Measurements from ENCODE around the gene AZIN2. TPM values are rescaled to one million over a fixed set of nuclear protein-coding genes. Genes with fewer than 3 reads are reported as not detected.
A peak's percentile ranks its signal among the peaks of the same experiment; 100 is the strongest.

The AZIN2 gene
- total RNA-seq, 1 donor from 2014 or later = 0.82 TPM

GRCh38 chr1:33070628-33071027, 10.3 kb upstream of the AZIN2 start:
- ATAC-seq (ENCODE audit: low read depth) = no peak
- Mint-ChIP-seq H3K27me3 (peaks cover 7% of the 10 kb centered on the region), H3K9me3 (peaks cover 20% of the 10 kb centered on the region)

GRCh38 chr1:33072707-33073106, 8.2 kb upstream of the AZIN2 start:
- POLR2A ChIA-PET = no interaction called here
- CTCF ChIA-PET = no interaction called here
- H3K4me1 Mint-ChIP-seq = no peaks in the 10 kb centered on the region
- TF ChIP-seq, protein P1, sequence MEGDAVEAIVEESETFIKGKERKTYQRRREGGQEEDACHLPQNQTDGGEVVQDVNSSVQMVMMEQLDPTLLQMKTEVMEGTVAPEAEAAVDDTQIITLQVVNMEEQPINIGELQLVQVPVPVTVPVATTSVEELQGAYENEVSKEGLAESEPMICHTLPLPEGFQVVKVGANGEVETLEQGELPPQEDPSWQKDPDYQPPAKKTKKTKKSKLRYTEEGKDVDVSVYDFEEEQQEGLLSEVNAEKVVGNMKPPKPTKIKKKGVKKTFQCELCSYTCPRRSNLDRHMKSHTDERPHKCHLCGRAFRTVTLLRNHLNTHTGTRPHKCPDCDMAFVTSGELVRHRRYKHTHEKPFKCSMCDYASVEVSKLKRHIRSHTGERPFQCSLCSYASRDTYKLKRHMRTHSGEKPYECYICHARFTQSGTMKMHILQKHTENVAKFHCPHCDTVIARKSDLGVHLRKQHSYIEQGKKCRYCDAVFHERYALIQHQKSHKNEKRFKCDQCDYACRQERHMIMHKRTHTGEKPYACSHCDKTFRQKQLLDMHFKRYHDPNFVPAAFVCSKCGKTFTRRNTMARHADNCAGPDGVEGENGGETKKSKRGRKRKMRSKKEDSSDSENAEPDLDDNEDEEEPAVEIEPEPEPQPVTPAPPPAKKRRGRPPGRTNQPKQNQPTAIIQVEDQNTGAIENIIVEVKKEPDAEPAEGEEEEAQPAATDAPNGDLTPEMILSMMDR (IDR thresholded peaks at IDR 0.05) = no peak
- no peak for DNase-seq
- H3K9me3 Mint-ChIP-seq = peaks cover 7% of the 10 kb centered on the region
- no peak overlapping the region for H3K27ac Mint-ChIP-seq
- no peak overlapping the region for H3K4me3 Mint-ChIP-seq
- no peak for ATAC-seq (ENCODE audit: low read depth)
- H3K27me3 Mint-ChIP-seq = peaks cover 2% of the 10 kb centered on the region
- intact Hi-C loops (cut with micrococcal nuclease) = no loop called here
- H3K36me3 Mint-ChIP-seq (ENCODE audit: low read depth) = peaks cover under 1% of the 10 kb centered on the region

More at GRCh38 chr1:33070628-33071027, 10.3 kb upstream of the AZIN2 start:
- H3K27ac Mint-ChIP-seq = no peak overlapping the region
- peaks cover 4% of the 10 kb centered on the region for H3K36me3 Mint-ChIP-seq (ENCODE audit: low read depth)
- H3K4me1 Mint-ChIP-seq = no peaks in the 10 kb centered on the region
- ChIA-PET POLR2A (no interaction called here), CTCF (no interaction called here)
- intact Hi-C loops (cut with micrococcal nuclease) = no loop called here
- no peak for DNase-seq
- TF ChIP-seq, protein P1 (IDR thresholded peaks at IDR 0.05) = no peak
- H3K4me3 Mint-ChIP-seq = no peak overlapping the region

DNA sequence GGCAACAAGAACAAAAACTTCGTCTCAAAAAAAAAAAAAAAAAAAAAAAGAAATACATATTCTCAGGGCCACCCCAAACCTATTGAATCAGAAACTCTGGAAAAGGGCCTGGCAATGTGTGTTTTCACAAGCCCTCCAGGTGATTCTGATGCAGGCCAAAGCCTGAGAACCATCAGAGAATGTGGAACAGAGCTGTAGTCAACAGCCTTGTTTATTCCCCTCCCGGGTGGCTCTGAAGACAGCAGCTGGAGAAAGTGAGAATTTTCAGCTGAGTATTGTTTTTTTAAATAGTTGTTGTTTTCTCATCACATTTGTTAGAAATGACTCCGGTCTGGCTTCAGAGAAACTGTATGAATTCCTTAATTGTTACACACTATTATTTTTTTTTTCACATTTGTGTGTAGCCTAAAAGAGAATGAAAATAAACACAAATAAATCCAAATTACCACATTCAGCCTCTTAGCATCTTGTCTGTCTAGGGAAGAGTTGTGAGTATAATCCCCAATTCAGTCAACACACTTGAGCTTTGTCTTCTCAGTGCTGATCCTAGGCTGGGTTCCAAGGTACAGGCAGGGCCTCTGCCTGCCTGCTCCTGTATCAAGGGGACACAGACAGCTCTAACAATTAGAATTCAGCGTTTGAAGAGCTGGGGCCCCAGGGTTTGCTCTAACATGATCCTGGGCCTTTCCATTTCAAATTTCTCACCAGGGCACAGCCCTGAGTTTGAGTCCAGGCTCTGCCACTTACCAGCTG, 6.6 kb upstream of the AZIN2 start:
- ATAC-seq (ENCODE audit: low read depth) (no peak), DNase-seq (no peak)
- TF ChIP-seq, protein P1 (IDR thresholded peaks at IDR 0.05) = no peak
- no peaks in the 10 kb centered on the region for H3K27me3 Mint-ChIP-seq
- ChIA-PET POLR2A (interaction anchor here (0.6 to 0.7 kb wide), 2 partner anchors 99 to 101 kb away, joined by 3 to 7 read pairs; no protein-coding TSS in a partner anchor), CTCF (no interaction called here)
- no peak overlapping the region for H3K27ac Mint-ChIP-seq
- peaks cover 5% of the 10 kb centered on the region for H3K9me3 Mint-ChIP-seq
- intact Hi-C loops (cut with micrococcal nuclease) = no loop called here
- H3K4me1 Mint-ChIP-seq = no peaks in the 10 kb centered on the region
- H3K36me3 Mint-ChIP-seq (ENCODE audit: low read depth) = no peaks in the 10 kb centered on the region
- no peak overlapping the region for H3K4me3 Mint-ChIP-seq

DNA sequence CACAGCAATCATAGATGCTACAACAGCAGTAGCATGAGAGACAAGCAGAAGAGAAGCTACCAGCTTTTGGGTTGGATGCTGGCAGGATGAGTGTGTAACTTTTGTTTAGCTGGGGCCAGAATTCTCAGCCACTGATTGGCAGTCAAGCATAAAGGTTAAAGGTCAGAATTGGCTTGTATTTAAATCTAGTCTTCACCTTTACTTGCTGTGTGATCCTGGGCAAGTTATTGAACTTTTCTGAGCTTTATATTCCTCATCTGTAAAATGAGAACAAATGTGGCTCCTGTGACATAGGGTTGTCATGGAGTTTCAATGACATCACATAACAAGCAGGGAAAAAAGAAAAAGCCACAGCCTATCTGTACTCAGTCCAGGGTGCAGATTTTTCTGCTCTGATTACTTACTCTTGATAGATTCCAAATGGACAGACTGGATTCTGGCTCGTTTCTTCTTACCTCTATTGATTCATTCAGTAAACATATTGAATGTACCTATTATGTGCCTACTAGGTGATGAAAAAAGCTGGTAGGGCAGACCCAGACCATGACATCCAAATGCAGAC, 2.8 kb upstream of the AZIN2 start:
- POLR2A ChIA-PET = no interaction called here
- Mint-ChIP-seq H3K4me3 (no peak overlapping the region), H3K4me1 (peaks cover 17% of the 10 kb centered on the region), H3K27me3 (no peaks in the 10 kb centered on the region), H3K27ac (no peak overlapping the region), H3K36me3 (ENCODE audit: low read depth) (no peaks in the 10 kb centered on the region), H3K9me3 (no peaks in the 10 kb centered on the region)
- no peak for DNase-seq
- intact Hi-C loops (cut with micrococcal nuclease) = no loop called here
- CTCF ChIA-PET = interaction anchor here (0.5 kb wide), 1 partner anchor 24 kb away, joined by 4 read pairs; no protein-coding TSS in a partner anchor
- TF ChIP-seq, protein P1 (IDR thresholded peaks at IDR 0.05) = no peak
- ATAC-seq (ENCODE audit: low read depth) = no peak

DNA sequence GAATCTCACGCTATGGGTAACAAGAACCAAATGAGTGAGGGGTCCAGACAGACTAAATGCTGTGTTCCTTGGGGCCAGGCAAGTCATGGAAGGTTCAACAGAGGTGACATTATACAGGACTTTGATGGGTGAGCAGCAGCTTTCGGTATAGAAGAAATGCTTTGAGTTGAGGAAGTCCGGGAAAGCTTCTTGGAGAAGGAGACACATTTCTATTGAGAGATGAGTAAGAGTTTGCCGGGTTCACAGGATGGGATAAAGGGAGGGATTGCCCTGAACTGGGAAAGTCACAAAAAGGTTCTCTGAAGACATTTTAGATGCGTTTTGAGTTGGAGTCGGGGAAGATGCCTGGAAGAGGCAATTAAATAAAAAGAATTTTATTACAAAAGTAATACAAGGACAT, 580 bp upstream of the AZIN2 start:
- ChIA-PET POLR2A (interaction anchor here (0.6 to 1.0 kb wide), 4 partner anchors 47 to 204 kb away, joined by 3 to 9 read pairs (median 4); partner anchors contain the start of gene RNF19B), CTCF (no interaction called here)
- TF ChIP-seq, protein P1 (IDR thresholded peaks at IDR 0.05) = no peak
- H3K27me3 Mint-ChIP-seq = peaks cover 3% of the 10 kb centered on the region
- H3K4me1 Mint-ChIP-seq = peaks cover 17% of the 10 kb centered on the region
- peak overlapping the region; percentile 82 for H3K4me3 Mint-ChIP-seq
- intact Hi-C loops (cut with micrococcal nuclease) = loop anchor here (1.0 to 10.0 kb wide), 3 partner anchors 46 to 430 kb away; partner anchors contain the start of genes AK2, S100PBP, YARS1 and ZBTB8OS
- DNase-seq (no peak), ATAC-seq (ENCODE audit: low read depth) (no peak)
- no peaks in the 10 kb centered on the region for H3K36me3 Mint-ChIP-seq (ENCODE audit: low read depth)
- H3K27ac Mint-ChIP-seq = no peak overlapping the region
- no peaks in the 10 kb centered on the region for H3K9me3 Mint-ChIP-seq

All from activated B cell treated with CpG ODN at 0.5 μM for 24 hours (primary cell).